GM12878 (cell line): ENCODE data around the gene NBEA. TPM values are rescaled to one million over a fixed set of nuclear protein-coding genes. Genes with fewer than 3 reads are reported as not detected.
A peak's percentile ranks its signal among the peaks of the same experiment; 100 is the strongest.

Source experiments
- ATAC-seq: fragments of 200-7000 bp; cut with Tn5 transposase; 3 replicates; pipeline ENCODE4 v1.9.1; 2020; ENCODE audit warnings: mild to moderate bottlenecking, moderate library complexity
- BruUV-seq: library from RNA; stranded (reverse); fragments of 400-500 nt; replicated peaks from 2 replicates; lab custom pipeline; 2021; lab: Mats Ljungman, UMichigan
- CTCF ChIA-PET: fragments of 300-600 bp; sonication (Branson Sonifier 250); formaldehyde crosslinking; extraction: SDS; loops from one replicate; lab custom pipeline; 2021; ENCODE audit warnings: inconsistent platforms; lab: Yijun Ruan, JAX
- POLR2A ChIA-PET: fragments of 350-600 bp; formaldehyde crosslinking; extraction: SDS; loops from one replicate; lab custom pipeline; 2021; ENCODE audit warnings: inconsistent platforms; lab: Charles Lee
- RAD21 ChIA-PET: fragments of 300-600 bp; sonication (Branson Sonifier 250); formaldehyde crosslinking; loops from one replicate; lab custom pipeline; 2023; ENCODE audit warnings: antibody characterized with exemption; ENCODE audit not compliant: unreplicated experiment; lab: Charles Lee
- SMC1A ChIA-PET: fragments of 300-600 bp; sonication (Branson Sonifier 250); formaldehyde crosslinking; loops from one replicate; lab custom pipeline; 2023; ENCODE audit not compliant: unreplicated experiment, uncharacterized antibody; lab: Charles Lee
- DNase-seq: peaks from one replicate; pipeline ENCODE4 v3.0.0-alpha.2; 2011; ENCODE audit warnings: low read depth, low spot score
- FAIRE-seq: peaks from 3 replicates; lab custom pipeline; 2011; peaks lifted over from hg19 to GRCh38; lab: Jason Lieb, UNC
- H2AFZ ChIP-seq: 2 replicates; pipeline ENCODE4 v1.6.0; 2011; ENCODE audit warnings: low read depth, low read length, control low read depth; ENCODE audit not compliant: control insufficient read depth
- H3K27ac ChIP-seq: 2 replicates; pipeline ENCODE4 v1.5.1; 2011; ENCODE audit warnings: control low read depth; ENCODE audit not compliant: control insufficient read depth, insufficient read depth
- H3K27me3 ChIP-seq, 2 experiments: replicated peaks in 1 of 2; 2 replicates each; pipeline versions ENCODE4 v1.6.0 to v1.6.1; 2011; ENCODE audit warnings: low read length in 1 of 2; ENCODE audit not compliant: control insufficient read depth in 2 of 2, insufficient read depth in 2 of 2
- H3K36me3 ChIP-seq, 2 experiments: 2 replicates each; pipeline ENCODE4 v1.5.1; 2011; ENCODE audit warnings: low read length in 1 of 2; ENCODE audit not compliant: control insufficient read depth in 2 of 2, insufficient read depth in 2 of 2
- H3K4me1 ChIP-seq: 2 replicates; pipeline ENCODE4 v1.6.1; 2011; ENCODE audit warnings: mild to moderate bottlenecking, low read length, moderate library complexity, mixed read lengths; ENCODE audit not compliant: control insufficient read depth, insufficient read depth
- H3K4me2 ChIP-seq: 2 replicates; pipeline ENCODE4 v1.6.0; 2011; ENCODE audit warnings: control low read depth; ENCODE audit not compliant: control insufficient read depth, insufficient read depth
- H3K4me3 ChIP-seq: fragments of 200-600 bp; sonication (generic); 2 replicates; pipeline ENCODE4 v1.5.1; 2016
- H3K79me2 ChIP-seq: 2 replicates; pipeline ENCODE4 v1.6.0; 2011; ENCODE audit warnings: low read length; ENCODE audit not compliant: control insufficient read depth, insufficient read depth
- H3K9ac ChIP-seq: 2 replicates; pipeline ENCODE4 v1.8.0; 2011; ENCODE audit warnings: low read length, control low read depth, mixed read lengths; ENCODE audit not compliant: control insufficient read depth, insufficient read depth
- H3K9me3 ChIP-seq: replicated peaks from 3 replicates; pipeline ENCODE4 v1.5.1; 2011; ENCODE audit warnings: mild to moderate bottlenecking, low read length; ENCODE audit not compliant: control insufficient read depth, insufficient read depth
- H4K20me1 ChIP-seq: 2 replicates; pipeline ENCODE4 v1.6.0; 2011; ENCODE audit not compliant: control insufficient read depth, insufficient read depth
- CREM ChIP-seq: IDR thresholded peaks from 2 replicates; pipeline ENCODE4 v1.6.1; 2014; ENCODE audit warnings: antibody characterized with exemption, low read depth
- EP300 ChIP-seq, 2 experiments: fragments of 150-350 bp in 1 of 2; IDR thresholded peaks; 2 replicates each; pipeline ENCODE4 v1.6.1; 2011 to 2012; ENCODE audit warnings: low read depth in 2 of 2, low read length in 2 of 2, borderline replicate concordance in 1 of 2, improper control_type of control experiment in 1 of 2, inconsistent platforms in 1 of 2; ENCODE audit not compliant: control insufficient read depth in 1 of 2
- IRF4 ChIP-seq: IDR thresholded peaks from 2 replicates; pipeline ENCODE4 v1.6.1; 2011; ENCODE audit warnings: low read depth, low read length
- JUNB ChIP-seq: IDR thresholded peaks from 2 replicates; pipeline ENCODE4 v1.6.1; 2016; ENCODE audit warnings: antibody characterized with exemption, mild to moderate bottlenecking
- MEF2A ChIP-seq: IDR thresholded peaks from 2 replicates; pipeline ENCODE4 v1.6.1; 2011; ENCODE audit warnings: low read depth, mild to moderate bottlenecking, low read length, moderate library complexity; ENCODE audit not compliant: insufficient read depth
- NFIC ChIP-seq: IDR thresholded peaks from 2 replicates; pipeline ENCODE4 v1.6.1; 2012; ENCODE audit warnings: low read depth, mild to moderate bottlenecking, inconsistent platforms, low read length, moderate library complexity
- PKNOX1 ChIP-seq: fragments of 450-650 bp; IDR thresholded peaks from 2 replicates; pipeline ENCODE4 v1.6.1; 2016; ENCODE audit warnings: mild to moderate bottlenecking
- POLR2A ChIP-seq: IDR thresholded peaks from 2 replicates; pipeline ENCODE4 v1.6.1; 2011; ENCODE audit warnings: low read depth, mild to moderate bottlenecking, low read length
- REST ChIP-seq: IDR thresholded peaks from 2 replicates; pipeline ENCODE4 v1.6.1; 2012; ENCODE audit warnings: mild to moderate bottlenecking, low read depth, low read length
- SP1 ChIP-seq: IDR thresholded peaks from one replicate; pipeline ENCODE4 v1.6.1; 2011; ENCODE audit warnings: low read depth, low read length
- YY1 ChIP-seq: IDR thresholded peaks from 2 replicates; pipeline ENCODE4 v1.6.1; 2011; ENCODE audit warnings: low read depth, mild to moderate bottlenecking, low read length
- ZNF592 ChIP-seq: fragments of 450-650 bp; IDR thresholded peaks from 2 replicates; pipeline ENCODE4 v1.6.1; 2017; ENCODE audit warnings: mild to moderate bottlenecking, moderate library complexity
- WGBS: methylation state at CpG from one replicate; pipeline ENCODE4 v1.1.6; 2016; ENCODE audit warnings: low lambda C conversion rate; ENCODE audit not compliant: insufficient replicate concordance, insufficient coverage; ENCODE audit errors: missing lambda C conversion rate; 5-methylcytosine and 5-hydroxymethylcytosine counted together
- in situ Hi-C: fragments of 300-500 bp; cut with MboI; formaldehyde crosslinking; loops from 9 replicates; pipeline ENCODE4 v1.14.3; 2018; ENCODE audit warnings: mixed read lengths
- intact Hi-C: fragments of 100-400 bp; cut with micrococcal nuclease; formaldehyde crosslinking; loops from one replicate; pipeline ENCODE4 v1.14.2; 2022; ENCODE audit not compliant: unreplicated experiment
- polyA plus RNA-seq, 11 experiments: library from polyadenylated mRNA; depleted of rRNA in 4 of 11; unstranded in 6 of 11; stranded (reverse) in 5 of 11; fragments of >200 nt; fragmentation: Nextera tagmentation in 4 of 11; fragmentation: Illumina TruSeq in 1 of 11; extraction: Ambion mirVana in 4 of 11; extraction: Trizol in 1 of 11; gene quantifications; 1 replicate in 1 of 11; 2 replicates in 10 of 11; pipeline versions ENCODE4 v1.2.1 to v1.2.3, GENCODE V29; 2011 to 2016; ENCODE audit warnings: inconsistent platforms in 2 of 11, missing spikeins in 2 of 11, low read depth in 1 of 11
- total RNA-seq, 4 experiments: library from RNA; depleted of rRNA in 3 of 4; stranded (reverse); fragments of >200 nt in 3 of 4; fragmentation: Illumina TruSeq in 1 of 4; extraction: Trizol in 1 of 4; gene quantifications; 2 replicates each; pipeline versions ENCODE4 v1.2.1 to v1.2.3, GENCODE V29; 2013 to 2021

The NBEA gene
- total and polyA plus RNA-seq, 10 of the 15 experiments (the other 5 are each of a cell fraction or from before 2014, with no cell fraction given) = 0.23 to 3.6 (median 0.55) TPM

GRCh38 chr13:34911159-34911558 lies 30.9 kb upstream of the NBEA start (continued):
- TF ChIP-seq ZNF592 (no peak), SP1 (no peak), CREM (no peak), POLR2A (no peak), IRF4 (no peak), MEF2A (no peak), EP300 (IDR thresholded peaks at IDR 0.05; ENCODE audit: borderline replicate concordance in 1 of 2, control insufficient read depth in 1 of 2, low read depth in 2 of 2, low read length in 2 of 2) (no peak), PKNOX1 (no peak), NFIC (no peak)

GRCh38 chr13:34913040-34913439 lies 29.0 kb upstream of the NBEA start:
- intact Hi-C loops (no loop called here), in situ Hi-C loops (no loop called here)
- RAD21 ChIA-PET = no interaction called here
- no peak for ATAC-seq
- Histone ChIP-seq H3K36me3 (no peaks in the 10 kb centered on the region), H3K27ac (no peak overlapping the region), H3K4me2 (no peak overlapping the region), H3K27me3 (no peaks in the 10 kb centered on the region), H2AFZ (no peak overlapping the region), H3K4me1 (no peaks in the 10 kb centered on the region), H4K20me1 (no peaks in the 10 kb centered on the region), H3K9me3 (no peaks in the 10 kb centered on the region), H3K4me3 (no peak overlapping the region), H3K9ac (no peak overlapping the region), H3K79me2 (no peaks in the 10 kb centered on the region)
- CTCF ChIA-PET = no interaction called here
- WGBS = 30% methylated on average over 6 of the region's 6 CpGs
- SMC1A ChIA-PET = no interaction called here
- DNase-seq = no peak
- FAIRE-seq = no peak
- no TSS peak for BruUV-seq
- POLR2A ChIA-PET = no interaction called here
- TF ChIP-seq JUNB (no peak), YY1 (0 out of 2 replicates have a peak, but pooled peaks have one; percentile 24), REST (peak; percentile 80)
